HepG2 (cell line): ENCODE results near the gene ABT1. TPM values are rescaled to one million over a fixed set of nuclear protein-coding genes. Genes with fewer than 3 reads are reported as not detected.

Experiments used
- AGO1 ChIP-seq: fragments of 200-400 bp; formaldehyde crosslinking; IDR thresholded peaks from 2 replicates; pipeline ENCODE4 v1.6.1; 2017; ENCODE audit warnings: mild to moderate bottlenecking, low read depth, low read length, moderate library complexity; ENCODE audit not compliant: poor library complexity, severe bottlenecking
- ELK4 ChIP-seq: sonication (generic); formaldehyde crosslinking; IDR thresholded peaks from 2 replicates; pipeline ENCODE4 v1.9.0; 2021; ENCODE audit warnings: missing genetic modification reagents, borderline replicate concordance
- FOXP1 ChIP-seq, 2 experiments: fragments of 450-650 bp in 1 of 2; IDR thresholded peaks; 2 replicates each; pipeline ENCODE4 v1.6.1; 2017 to 2018; ENCODE audit warnings: antibody characterized with exemption in 1 of 2
- IRF2 ChIP-seq: IDR thresholded peaks from 2 replicates; pipeline ENCODE4 v1.6.1; 2018; ENCODE audit warnings: missing genetic modification reagents, missing compliant biosample characterization
- KMT2B ChIP-seq: IDR thresholded peaks from 2 replicates; pipeline ENCODE4 v1.6.1; 2016; ENCODE audit warnings: missing genetic modification reagents, missing compliant biosample characterization
- MLX ChIP-seq: IDR thresholded peaks from 2 replicates; pipeline ENCODE4 v1.6.1; 2016
- NCOA2 ChIP-seq: sonication (generic); formaldehyde crosslinking; IDR thresholded peaks from 2 replicates; pipeline ENCODE4 v1.8.0; 2022; ENCODE audit warnings: inconsistent platforms
- PHB2 ChIP-seq: fragments of 450-650 bp; IDR thresholded peaks from 2 replicates; pipeline ENCODE4 v1.6.1; 2018; ENCODE audit not compliant: partially characterized antibody
- REXO4 ChIP-seq: sonication (generic); formaldehyde crosslinking; IDR thresholded peaks from 2 replicates; pipeline ENCODE4 v1.8.0; 2022; ENCODE audit warnings: missing genetic modification reagents, mild to moderate bottlenecking, borderline replicate concordance
- TEAD2 ChIP-seq: sonication (generic); formaldehyde crosslinking; IDR thresholded peaks from 2 replicates; pipeline ENCODE4 v1.9.0; 2021; ENCODE audit warnings: missing genetic modification reagents
- THAP8 ChIP-seq: sonication (generic); formaldehyde crosslinking; IDR thresholded peaks from 2 replicates; pipeline ENCODE4 v1.5.1; 2020; ENCODE audit warnings: missing genetic modification reagents, mild to moderate bottlenecking, borderline replicate concordance
- ZC3H4 ChIP-seq: sonication (generic); formaldehyde crosslinking; IDR thresholded peaks from 2 replicates; pipeline ENCODE4 v1.4.0; 2020; ENCODE audit warnings: missing genetic modification reagents, borderline replicate concordance
- ZFY ChIP-seq: sonication (generic); formaldehyde crosslinking; IDR thresholded peaks from 2 replicates; pipeline ENCODE4 v1.4.0; 2020; ENCODE audit warnings: missing genetic modification reagents
- ZNF24 ChIP-seq: fragments of 450-650 bp; IDR thresholded peaks from 2 replicates; pipeline ENCODE4 v1.6.1; 2017; ENCODE audit warnings: antibody characterized with exemption, mild to moderate bottlenecking
- ZNF276 ChIP-seq: sonication (generic); formaldehyde crosslinking; IDR thresholded peaks from 2 replicates; pipeline ENCODE4 v1.4.0; 2020; ENCODE audit warnings: mild to moderate bottlenecking, low read depth, missing genetic modification reagents
- ZNF512B ChIP-seq: sonication (generic); formaldehyde crosslinking; IDR thresholded peaks from 2 replicates; pipeline ENCODE4 v1.5.1; 2020; ENCODE audit warnings: missing genetic modification reagents, mild to moderate bottlenecking, borderline replicate concordance
- ZNF547 ChIP-seq: sonication (generic); formaldehyde crosslinking; IDR thresholded peaks from 2 replicates; pipeline ENCODE4 v1.5.1; 2020; ENCODE audit warnings: mild to moderate bottlenecking, missing genetic modification reagents
- ZNF572 ChIP-seq: sonication (generic); formaldehyde crosslinking; IDR thresholded peaks from 2 replicates; pipeline ENCODE4 v1.5.1; 2020; ENCODE audit warnings: mild to moderate bottlenecking, missing genetic modification reagents
- ZNF589 ChIP-seq: sonication (generic); formaldehyde crosslinking; conservative IDR thresholded peaks from 2 replicates; pipeline ENCODE4 v1.8.0; 2022; ENCODE audit warnings: mild to moderate bottlenecking, moderate library complexity, missing genetic modification reagents
- ZNF660 ChIP-seq: sonication (generic); formaldehyde crosslinking; IDR thresholded peaks from 2 replicates; pipeline ENCODE4 v1.5.1; 2020; ENCODE audit warnings: mild to moderate bottlenecking, low read depth, missing genetic modification reagents, borderline replicate concordance
- ZNF703 ChIP-seq: sonication (generic); formaldehyde crosslinking; IDR thresholded peaks from 2 replicates; pipeline ENCODE4 v1.5.1; 2020; ENCODE audit warnings: missing genetic modification reagents, mild to moderate bottlenecking, moderate library complexity, borderline replicate concordance
- ZNF749 ChIP-seq: sonication (generic); formaldehyde crosslinking; IDR thresholded peaks from 2 replicates; pipeline ENCODE4 v1.8.0; 2022; ENCODE audit warnings: mild to moderate bottlenecking, missing genetic modification reagents, moderate library complexity, borderline replicate concordance
- ZNF883 ChIP-seq: sonication (generic); formaldehyde crosslinking; IDR thresholded peaks from 2 replicates; pipeline ENCODE4 v1.5.1; 2020; ENCODE audit warnings: mild to moderate bottlenecking, missing genetic modification reagents; ENCODE audit errors: not compliant biosample characterization
- polyA plus RNA-seq, 8 experiments: library from polyadenylated mRNA; depleted of rRNA in 3 of 8; stranded (reverse) in 7 of 8; unstranded in 1 of 8; fragments of >200 nt; fragmentation: Illumina TruSeq in 4 of 8; extraction: Trizol in 4 of 8; gene quantifications; 2 replicates each; pipeline versions ENCODE4 v1.2.1 to v1.2.3, GENCODE V29; 2011 to 2016; ENCODE audit warnings: low read depth in 4 of 8, missing spikeins in 1 of 8, mixed read lengths in 1 of 8; ENCODE audit not compliant: insufficient read depth in 1 of 8
- total RNA-seq, 5 experiments: library from RNA; depleted of rRNA; stranded (reverse); fragments of >200 nt; fragmentation: Illumina TruSeq; extraction: Trizol; gene quantifications; 2 replicates each; pipeline ENCODE4 v1.2.3, GENCODE V29; 2016; ENCODE audit warnings: low read depth in 1 of 5

ABT1 gene
- total and polyA plus RNA-seq, 2 of the 13 experiments (the other 11 are each of a cell fraction or from before 2014, with no cell fraction given), result 38.4 TPM

GRCh38 chr6:26556263-26557070 is 40.3 kb upstream of the ABT1 start (continued):
- TF ChIP-seq ELK4 (no peak), IRF2 (CRISPR knock-in tag) (peak; percentile 86), ZNF883 (CRISPR knock-in tag) (no peak), ZNF589 (CRISPR knock-in tag) (no peak), KMT2B (peak; percentile 62; the same call in 1 of the 2 replicates), ZNF24 (peak; percentile 99), MLX (CRISPR knock-in tag) (no peak), FOXP1 (IDR thresholded peaks at IDR 0.05) (no peak), FOXP1 (CRISPR knock-in tag; IDR thresholded peaks at IDR 0.05) (no peak), AGO1 (no peak), ZFY (CRISPR knock-in tag) (peak; percentile 45), ZNF749 (peak; percentile 68; the same call in 1 of the 2 replicates), ZNF512B (no peak), ZNF572 (no peak), REXO4 (CRISPR knock-in tag) (no peak), ZNF276 (CRISPR knock-in tag) (no peak), NCOA2 (CRISPR knock-in tag) (no peak), ZC3H4 (CRISPR knock-in tag) (no peak), TEAD2 (no peak), PHB2 (no peak), ZNF703 (CRISPR knock-in tag) (no peak), ZNF660 (CRISPR knock-in tag) (no peak), ZNF547 (no peak), THAP8 (CRISPR knock-in tag) (no peak)
